GM12873 (cell line): ENCODE measurements around the gene LSM3.

Experiments
- TF ChIP-seq, protein P1 (sequence below): IDR thresholded peaks from 2 replicates; pipeline ENCODE4 v1.5.1; 2012; ENCODE audit warnings: low read depth, mild to moderate bottlenecking, moderate library complexity, low read length, control low read depth; ENCODE audit not compliant: insufficient read depth; ENCODE audit errors: missing control alignments

The LSM3 gene

DNA sequence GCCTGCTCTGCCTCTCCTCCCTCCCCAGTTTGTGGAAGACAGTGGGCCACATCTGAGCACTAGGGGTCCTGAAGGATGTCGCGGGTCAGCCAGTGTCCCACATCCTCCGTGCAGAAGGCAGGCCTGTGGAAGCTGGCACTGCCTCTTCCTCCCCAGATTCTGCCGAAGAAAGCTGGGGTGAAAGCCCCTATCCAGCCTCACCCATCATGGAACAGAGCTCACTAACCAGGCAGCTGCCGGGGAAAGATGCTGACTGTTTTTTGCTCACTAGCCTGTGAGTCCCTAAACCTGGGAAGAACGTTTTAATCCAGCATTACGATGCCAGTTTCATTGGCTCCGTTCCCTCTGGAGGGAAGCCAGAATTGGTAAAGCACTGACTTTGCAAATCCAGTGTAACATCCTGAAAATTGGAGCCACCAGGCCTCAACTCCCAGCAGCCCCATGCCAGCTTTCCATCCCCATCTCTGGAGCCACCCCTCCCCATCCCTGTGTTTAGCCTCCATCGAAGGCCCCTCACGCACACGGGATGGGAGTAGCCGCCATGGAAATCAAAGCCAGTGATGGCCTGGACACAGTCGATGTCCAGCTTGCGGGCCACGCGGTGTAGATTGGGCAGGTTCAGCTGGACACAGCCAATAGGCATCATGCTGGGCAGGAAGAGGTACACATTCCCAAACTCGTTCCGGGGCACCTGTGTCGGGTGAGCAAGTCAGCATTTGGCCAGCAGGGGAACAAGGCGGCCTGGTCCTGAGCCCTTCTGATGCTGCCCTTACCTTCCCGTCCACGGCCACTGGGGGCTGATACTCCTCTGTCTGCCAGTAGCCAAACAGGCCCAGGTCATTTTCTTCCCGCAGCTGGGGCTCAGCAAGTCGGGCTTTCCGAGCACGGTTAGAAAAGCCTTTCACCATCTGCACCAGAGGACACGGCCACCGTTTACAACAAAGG is 30.3 kb upstream of the LSM3 start:
- TF ChIP-seq, protein P1, sequence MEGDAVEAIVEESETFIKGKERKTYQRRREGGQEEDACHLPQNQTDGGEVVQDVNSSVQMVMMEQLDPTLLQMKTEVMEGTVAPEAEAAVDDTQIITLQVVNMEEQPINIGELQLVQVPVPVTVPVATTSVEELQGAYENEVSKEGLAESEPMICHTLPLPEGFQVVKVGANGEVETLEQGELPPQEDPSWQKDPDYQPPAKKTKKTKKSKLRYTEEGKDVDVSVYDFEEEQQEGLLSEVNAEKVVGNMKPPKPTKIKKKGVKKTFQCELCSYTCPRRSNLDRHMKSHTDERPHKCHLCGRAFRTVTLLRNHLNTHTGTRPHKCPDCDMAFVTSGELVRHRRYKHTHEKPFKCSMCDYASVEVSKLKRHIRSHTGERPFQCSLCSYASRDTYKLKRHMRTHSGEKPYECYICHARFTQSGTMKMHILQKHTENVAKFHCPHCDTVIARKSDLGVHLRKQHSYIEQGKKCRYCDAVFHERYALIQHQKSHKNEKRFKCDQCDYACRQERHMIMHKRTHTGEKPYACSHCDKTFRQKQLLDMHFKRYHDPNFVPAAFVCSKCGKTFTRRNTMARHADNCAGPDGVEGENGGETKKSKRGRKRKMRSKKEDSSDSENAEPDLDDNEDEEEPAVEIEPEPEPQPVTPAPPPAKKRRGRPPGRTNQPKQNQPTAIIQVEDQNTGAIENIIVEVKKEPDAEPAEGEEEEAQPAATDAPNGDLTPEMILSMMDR = peak; percentile 22

DNA sequence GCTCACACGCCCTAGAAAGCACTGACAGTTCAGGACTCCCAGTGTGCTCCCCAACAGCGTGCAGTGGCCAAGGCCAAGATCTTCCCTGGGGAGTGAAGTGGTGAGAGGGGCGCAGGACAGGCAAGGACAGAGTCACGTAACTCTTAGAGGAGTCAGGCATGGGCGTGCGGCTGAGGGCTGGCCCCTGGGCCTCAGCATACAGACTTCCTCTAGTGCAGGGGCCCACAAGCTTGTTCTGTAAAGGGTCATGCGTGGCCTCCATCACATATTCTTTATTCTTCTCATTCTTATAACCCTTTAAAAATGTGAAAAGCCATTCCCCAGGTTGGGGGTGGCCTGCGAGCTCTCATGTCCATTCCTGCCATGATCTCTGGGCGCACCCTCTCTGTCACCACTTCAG is 28.5 kb upstream of the LSM3 start:
- TF ChIP-seq, protein P1 = no peak

DNA sequence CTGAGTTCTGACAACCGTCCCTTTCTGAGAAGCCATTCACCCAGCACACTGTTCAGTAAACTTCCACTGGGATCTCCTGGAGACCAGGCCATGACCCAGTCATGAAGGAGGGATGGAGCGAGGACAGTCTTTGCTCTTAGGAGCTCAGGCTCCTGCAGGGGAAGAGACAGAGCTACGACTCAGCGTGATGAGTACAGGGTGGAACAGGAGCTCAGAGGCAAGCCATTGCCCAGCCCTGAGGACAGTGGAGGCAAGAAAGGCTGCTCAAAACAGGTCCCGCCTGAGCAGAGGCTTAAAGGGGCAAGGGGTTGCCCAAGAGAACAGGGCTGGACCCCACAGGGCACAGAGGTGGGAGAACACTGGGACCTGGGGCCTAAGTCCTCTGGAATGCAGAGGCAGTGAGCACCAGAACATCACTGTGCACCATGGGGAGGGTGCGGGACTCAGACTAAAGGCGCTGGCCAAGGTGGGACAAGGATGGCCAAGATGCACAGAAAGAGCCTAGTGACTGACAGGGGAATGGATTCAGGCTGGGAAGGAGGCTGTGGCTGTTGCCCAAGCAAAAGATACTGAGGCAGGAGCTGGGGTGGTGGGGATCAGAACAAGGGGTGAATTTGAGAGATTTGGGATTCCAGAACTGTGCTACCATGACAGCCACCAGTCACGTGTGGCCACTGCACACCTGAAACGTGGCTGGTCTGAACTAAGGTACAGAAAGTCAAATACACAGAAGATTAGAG is 28.0 kb upstream of the LSM3 start:
- TF ChIP-seq, protein P1 = no peak

DNA sequence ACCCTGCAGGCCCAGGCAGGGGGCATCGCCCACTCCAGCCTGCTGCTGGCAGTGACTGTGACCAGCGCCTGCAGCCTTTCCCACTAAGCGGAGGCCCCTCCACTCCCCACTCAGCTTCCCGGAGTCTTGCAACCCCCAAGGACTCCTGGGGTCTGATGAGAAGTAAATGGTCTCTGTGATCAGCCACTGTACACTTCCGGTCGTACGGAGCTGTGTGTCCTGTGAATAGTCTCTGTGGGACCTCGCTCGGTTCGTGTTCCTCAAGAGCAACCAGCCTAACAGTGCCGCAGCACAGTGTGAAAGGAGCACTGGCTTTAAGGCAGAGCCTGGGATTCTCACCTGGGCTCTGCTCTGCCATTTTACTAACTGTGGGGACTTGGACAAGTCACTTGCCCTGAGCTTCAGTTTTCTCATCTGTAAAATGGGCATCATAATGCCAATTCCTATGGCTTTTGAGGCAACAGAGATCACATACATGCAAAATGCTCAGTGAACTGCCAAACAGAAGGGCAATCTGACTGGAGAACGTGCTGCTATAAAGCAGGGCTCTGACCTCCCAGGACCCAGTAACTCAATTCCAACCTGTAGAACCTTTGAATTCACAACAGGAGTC is 27.0 kb upstream of the LSM3 start:
- TF ChIP-seq, protein P1 = no peak

DNA sequence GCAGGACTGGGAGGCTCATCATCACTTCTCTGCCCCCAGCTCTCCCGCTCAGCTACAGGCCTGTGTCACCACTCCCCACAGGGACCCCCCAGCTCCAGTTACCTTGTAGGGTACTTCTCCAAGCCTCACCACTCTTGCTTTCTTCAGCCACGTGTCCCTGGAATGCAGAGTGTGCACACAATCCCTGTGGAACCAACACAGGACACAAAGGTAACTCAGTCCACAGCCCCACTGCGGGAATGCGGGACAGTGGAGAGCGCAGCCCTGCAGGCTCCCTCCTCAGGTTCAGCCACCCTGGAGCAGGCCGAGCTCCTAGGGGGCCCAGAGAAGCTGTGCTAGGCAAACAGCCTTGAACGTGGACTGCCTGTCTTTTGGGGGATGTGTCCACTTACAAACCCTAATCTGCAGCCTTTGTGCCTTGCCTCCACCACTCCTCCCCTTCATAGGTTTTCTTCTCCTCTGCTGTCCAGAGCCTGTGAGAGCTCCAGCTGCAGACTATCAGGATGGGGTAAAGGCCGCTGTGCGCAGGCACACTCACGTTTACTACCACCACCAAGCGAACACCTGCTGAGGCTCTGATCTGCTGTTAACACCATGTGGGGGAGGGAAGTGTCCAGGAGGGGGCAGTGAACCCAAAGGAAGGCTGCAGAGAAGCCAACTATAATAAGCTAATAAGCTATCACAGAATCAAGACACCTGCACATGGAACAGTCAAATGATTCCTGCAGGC is 26.2 kb upstream of the LSM3 start:
- TF ChIP-seq, protein P1 = peak; percentile 36

DNA sequence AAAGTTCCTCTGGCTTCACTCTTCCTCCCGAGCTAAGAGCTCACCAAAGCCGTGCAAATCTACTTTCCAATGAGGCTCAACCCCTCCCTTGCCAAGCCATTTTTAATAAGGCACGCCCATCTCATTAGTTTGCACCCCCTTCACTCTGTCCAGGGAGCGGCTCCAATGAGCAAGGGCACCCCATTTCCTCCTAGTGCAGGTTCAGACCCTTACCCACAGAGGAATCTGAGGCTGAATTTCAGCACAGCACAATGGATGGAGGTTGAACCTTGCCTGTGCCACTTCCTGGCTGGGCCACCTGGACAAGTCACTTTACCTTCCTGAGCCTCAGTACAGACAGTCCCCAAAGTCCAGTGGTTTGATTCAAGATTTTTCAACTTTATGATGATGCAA is 25.7 kb upstream of the LSM3 start:
- TF ChIP-seq, protein P1 = no peak

DNA sequence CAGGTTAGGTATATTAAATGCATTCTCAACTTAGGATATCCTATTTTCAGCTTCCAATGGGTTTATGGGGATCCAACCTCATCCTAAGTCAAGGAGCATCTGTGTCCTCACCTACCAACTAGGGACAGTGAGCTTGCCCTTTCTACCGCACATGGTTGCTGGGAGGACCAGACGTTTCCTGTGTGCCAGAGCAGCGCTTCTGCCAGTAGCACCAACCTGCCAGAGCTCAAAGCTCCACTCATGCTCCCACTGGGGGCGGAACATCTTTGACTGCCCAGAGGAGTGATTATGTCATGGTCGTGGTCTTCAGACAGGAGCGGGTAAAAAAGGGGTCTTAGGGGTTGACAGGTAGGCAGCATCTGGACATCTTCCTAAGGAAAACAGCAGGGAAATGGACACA is 25.0 kb upstream of the LSM3 start:
- TF ChIP-seq, protein P1 = no peak
